WI38 (cell line): ENCODE measurements around the gene TMEM120B.
"Not testable (repeated sequence)": the region's sequence is repeated elsewhere in the genome, so short reads cannot be mapped to it uniquely, and the experiment has no call there.

Experiments
- H3K4me3 ChIP-seq: 2 replicates; pipeline ENCODE4 v1.5.1; 2011; ENCODE audit warnings: low read depth, mild to moderate bottlenecking, control low read depth, low read length
- CTCF ChIP-seq: IDR thresholded peaks from 2 replicates; pipeline ENCODE4 v1.5.1; 2012; ENCODE audit warnings: low read depth, mild to moderate bottlenecking, control low read depth, low read length

Gene TMEM120B

DNA sequence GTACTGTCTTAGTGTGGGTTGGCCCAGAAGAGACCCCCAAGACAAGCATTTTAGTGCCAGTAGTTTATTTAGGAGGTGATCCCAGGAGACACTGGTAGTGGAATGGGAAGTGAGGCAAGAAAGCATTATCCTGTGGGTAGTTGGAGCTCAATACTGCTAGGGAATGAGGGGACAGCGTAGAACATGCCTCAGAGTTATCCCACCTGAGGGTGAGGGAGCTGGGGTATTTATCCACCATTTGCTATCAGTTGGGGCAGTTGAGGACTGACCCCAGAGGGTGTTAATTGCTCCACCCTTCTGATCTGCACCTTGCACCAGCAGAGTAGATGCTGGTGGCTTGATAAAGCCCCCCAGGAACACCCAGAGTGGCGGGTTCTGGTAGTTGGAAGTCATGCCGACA lies 43.0 kb downstream of the TMEM120B start:
- no peak for TF ChIP-seq CTCF
- no peak overlapping the region for H3K4me3 ChIP-seq

DNA sequence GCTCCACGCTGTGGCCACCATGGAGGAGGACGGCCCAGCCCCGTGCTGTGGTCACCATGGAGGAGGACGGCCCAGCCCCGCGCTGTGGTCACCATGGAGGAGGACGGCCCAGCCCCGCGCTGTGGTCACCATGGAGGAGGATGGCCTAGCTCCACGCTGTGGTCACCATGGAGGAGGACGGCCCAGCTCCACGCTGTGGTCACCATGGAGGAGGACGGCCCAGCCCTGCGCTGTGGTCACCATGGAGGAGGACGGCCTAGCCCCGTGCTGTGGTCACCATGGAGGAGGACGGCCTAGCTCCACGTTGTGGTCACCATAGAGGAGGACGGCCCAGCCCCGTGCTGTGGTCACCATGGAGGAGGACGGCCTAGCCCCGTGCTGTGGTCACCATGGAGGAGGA lies 46.0 kb downstream of the TMEM120B start:
- not testable (repeated sequence) for H3K4me3 ChIP-seq

DNA sequence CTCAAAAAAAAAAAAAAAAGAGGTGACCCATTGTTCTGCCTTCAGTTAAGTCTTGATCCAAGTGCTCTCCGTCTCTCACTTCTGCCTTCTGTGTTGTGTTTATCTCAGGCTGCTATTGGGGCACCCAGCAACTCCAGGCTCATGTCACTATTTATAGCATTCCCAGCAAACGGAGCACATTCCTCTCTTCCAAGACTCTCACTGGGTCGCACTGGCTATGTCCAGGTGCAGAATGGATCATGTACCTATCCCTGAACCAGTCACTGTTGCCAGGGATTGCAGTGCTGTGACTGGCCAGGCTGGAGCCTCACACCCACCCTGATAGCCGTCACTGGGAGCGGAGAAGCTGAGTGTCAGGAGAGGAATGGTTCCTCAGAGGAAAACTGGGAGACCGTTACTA lies 49.7 kb downstream of the TMEM120B start:
- no peak overlapping the region for H3K4me3 ChIP-seq
- no peak for TF ChIP-seq CTCF

DNA sequence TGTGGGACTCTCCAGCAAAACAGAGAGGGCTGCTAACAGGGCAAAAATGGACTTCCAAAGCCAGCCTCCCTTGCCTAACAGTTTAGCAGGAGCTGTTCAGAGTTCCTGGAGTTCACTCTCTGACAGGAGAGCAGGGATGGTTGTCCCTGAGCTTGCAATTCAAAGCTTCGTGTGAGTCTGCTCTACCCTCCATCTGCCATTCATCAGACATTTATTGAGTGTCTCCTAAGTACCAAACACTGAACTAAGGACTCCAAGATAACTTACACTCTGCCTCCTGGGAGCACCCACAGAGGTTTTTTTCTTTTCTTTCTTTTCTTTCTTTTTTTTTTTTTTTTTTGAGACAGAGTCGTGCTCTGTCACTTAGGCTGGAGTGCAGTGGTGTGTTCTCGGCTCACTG lies 52.3 kb downstream of the TMEM120B start:
- no peak overlapping the region for H3K4me3 ChIP-seq
- no peak for TF ChIP-seq CTCF

- H3K4me3 ChIP-seq = no peak overlapping the region
- no peak for TF ChIP-seq CTCF
Measured at GRCh38 chr12:121765573-121765972, 53.0 kb downstream of the TMEM120B start.

GRCh38 chr12:121766290-121767039 lies 53.9 kb downstream of the TMEM120B start:
- no peak for TF ChIP-seq CTCF
- no peak overlapping the region for H3K4me3 ChIP-seq

DNA sequence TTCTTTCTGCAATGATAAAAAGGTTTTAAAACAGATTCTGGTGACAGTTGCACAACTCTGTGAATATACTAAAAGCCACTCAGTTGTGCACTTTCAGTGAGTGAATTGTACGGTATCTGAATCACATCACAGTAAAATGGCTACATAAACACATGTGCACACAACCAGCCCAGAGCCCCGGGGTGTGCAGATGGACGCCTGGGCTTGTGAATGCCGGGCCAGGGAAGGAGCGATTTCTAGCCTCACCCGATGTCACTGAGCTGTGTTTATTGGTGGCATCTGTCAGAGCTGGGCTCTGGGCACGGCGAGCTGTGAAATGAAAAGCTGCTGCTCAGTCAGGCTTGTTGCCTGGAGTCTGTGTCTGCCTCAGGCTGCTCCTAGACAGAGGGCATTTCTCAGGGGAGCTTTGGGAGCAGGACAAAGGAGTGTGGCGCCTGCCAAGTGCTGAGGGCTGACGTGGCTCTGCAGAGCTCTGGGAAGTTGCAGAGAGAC lies 55.0 kb downstream of the TMEM120B start:
- no peak overlapping the region for H3K4me3 ChIP-seq
- no peak for TF ChIP-seq CTCF
